ENCODE data around the gene CASK.
A peak's percentile ranks its signal among the peaks of the same experiment; 100 is the strongest.

Gene CASK

DNA sequence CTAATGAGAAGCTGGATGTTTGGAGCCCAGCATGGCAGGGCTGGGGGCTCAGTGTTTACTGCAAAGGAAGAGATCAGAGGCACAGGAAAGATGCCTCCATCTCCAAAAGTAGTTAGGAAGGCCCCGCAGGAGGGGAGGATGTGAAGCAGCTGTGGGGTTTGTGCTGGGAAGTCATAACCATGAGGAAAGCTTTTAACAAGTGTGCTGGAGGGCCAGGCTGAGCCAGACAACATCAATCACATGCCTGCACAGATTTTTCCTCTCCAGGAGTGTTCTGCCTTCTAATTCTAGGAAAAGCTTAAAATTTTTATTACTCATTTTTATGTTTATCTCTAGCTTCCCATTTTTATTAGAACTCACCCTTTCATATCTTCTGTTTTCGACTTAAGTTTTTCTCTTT is 134.0 kb downstream of the CASK start:
- Histone ChIP-seq H3K27ac (ENCODE audit: low read depth, low read length) (no peak overlapping the region), H3K27me3 (ENCODE audit: insufficient read depth, low read length) (no peaks in the 10 kb centered on the region), H3K36me3 (ENCODE audit: insufficient read depth, low read length) (no peaks in the 10 kb centered on the region), H3K79me2 (ENCODE audit: control insufficient read depth, insufficient read depth, low read length, unreplicated experiment) (no peaks in the 10 kb centered on the region), H3K4me1 (ENCODE audit: control insufficient read depth, insufficient read depth, low read length, unreplicated experiment) (peaks cover 9% of the 10 kb centered on the region), H2AFZ (ENCODE audit: low read length, unreplicated experiment) (no peak overlapping the region), H3K4me3 (ENCODE audit: low read depth, low read length) (no peak overlapping the region)

DNA sequence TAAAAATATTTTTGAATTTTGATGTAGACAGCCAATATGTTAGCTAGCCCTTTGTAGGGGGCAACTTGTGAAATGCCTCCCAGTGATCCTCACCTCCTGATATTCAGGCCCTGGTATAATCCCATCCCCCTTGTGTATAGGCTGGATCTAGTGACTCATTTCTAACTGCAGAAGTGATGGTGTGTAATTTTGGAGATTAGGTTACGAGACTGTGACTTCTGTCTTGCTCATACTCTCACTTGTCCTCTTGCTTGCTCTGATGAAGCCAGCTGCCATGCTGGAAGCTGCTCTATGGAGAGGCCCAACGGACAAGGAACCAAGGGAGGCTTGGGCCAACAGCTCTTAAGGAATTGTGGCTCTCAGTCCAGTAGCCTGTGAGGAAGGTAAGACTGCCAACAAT is 137.7 kb downstream of the CASK start:
- H3K4me3 ChIP-seq (ENCODE audit: low read depth, low read length): no peak overlapping the region
- peaks cover 9% of the 10 kb centered on the region for H3K4me1 ChIP-seq (ENCODE audit: control insufficient read depth, insufficient read depth, low read length, unreplicated experiment)
- H3K27ac ChIP-seq (ENCODE audit: low read depth, low read length): peak overlapping the region; percentile 13; the same call in 1 of the 2 replicates
- H3K79me2 ChIP-seq (ENCODE audit: control insufficient read depth, insufficient read depth, low read length, unreplicated experiment): no peaks in the 10 kb centered on the region
- H2AFZ ChIP-seq (ENCODE audit: low read length, unreplicated experiment): no peak overlapping the region
- no peaks in the 10 kb centered on the region for H3K36me3 ChIP-seq (ENCODE audit: insufficient read depth, low read length)
- no peaks in the 10 kb centered on the region for H3K27me3 ChIP-seq (ENCODE audit: insufficient read depth, low read length)

DNA sequence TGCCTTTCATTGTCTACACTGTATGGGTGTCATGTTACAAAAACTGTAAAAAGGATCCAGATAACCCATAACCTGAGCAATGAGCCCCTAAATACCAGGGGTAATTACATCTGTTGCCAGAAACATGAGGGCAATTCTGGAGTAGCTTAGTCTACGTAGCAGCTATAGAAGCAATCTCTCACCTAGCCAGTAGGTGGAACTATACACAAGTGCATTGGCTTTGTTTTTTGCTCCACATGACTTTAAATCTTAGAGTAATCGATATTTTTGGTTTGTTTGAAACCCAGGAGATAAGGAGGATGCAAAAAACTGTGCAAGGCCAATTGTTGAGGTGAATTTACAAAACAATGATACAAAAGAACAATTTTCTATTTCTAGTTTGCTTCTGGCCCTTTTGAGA is 141.9 kb downstream of the CASK start:
- Histone ChIP-seq H3K4me3 (ENCODE audit: low read depth, low read length) (no peak overlapping the region), H3K36me3 (ENCODE audit: insufficient read depth, low read length) (no peaks in the 10 kb centered on the region), H3K4me1 (ENCODE audit: control insufficient read depth, insufficient read depth, low read length, unreplicated experiment) (peaks cover 22% of the 10 kb centered on the region), H3K27ac (ENCODE audit: low read depth, low read length) (no peak overlapping the region), H3K27me3 (ENCODE audit: insufficient read depth, low read length) (no peaks in the 10 kb centered on the region), H3K79me2 (ENCODE audit: control insufficient read depth, insufficient read depth, low read length, unreplicated experiment) (no peaks in the 10 kb centered on the region), H2AFZ (ENCODE audit: low read length, unreplicated experiment) (no peak overlapping the region)

DNA sequence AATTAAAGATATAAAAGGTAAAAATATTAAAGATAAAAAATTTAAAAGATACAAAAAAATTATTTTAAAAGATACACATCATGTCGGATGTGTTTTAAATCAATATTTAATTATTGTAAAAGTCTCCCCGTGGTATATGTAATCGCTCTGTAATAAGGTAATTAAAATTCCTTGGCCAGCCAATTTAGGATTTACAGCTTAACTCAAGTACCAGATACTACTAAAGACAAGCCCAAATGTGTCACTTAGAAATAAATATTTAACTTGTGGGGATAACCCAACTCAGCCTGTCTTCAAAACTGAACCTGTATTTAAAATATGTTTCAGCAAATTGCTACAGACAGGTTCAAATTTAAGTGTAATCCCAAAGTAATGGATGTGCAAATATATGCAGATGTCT is 143.4 kb downstream of the CASK start:
- H3K4me3 ChIP-seq (ENCODE audit: low read depth, low read length): no peak overlapping the region
- H3K27me3 ChIP-seq (ENCODE audit: insufficient read depth, low read length): no peaks in the 10 kb centered on the region
- peaks cover 13% of the 10 kb centered on the region for H3K4me1 ChIP-seq (ENCODE audit: control insufficient read depth, insufficient read depth, low read length, unreplicated experiment)
- H3K27ac ChIP-seq (ENCODE audit: low read depth, low read length): no peak overlapping the region
- H2AFZ ChIP-seq (ENCODE audit: low read length, unreplicated experiment): no peak overlapping the region
- no peaks in the 10 kb centered on the region for H3K79me2 ChIP-seq (ENCODE audit: control insufficient read depth, insufficient read depth, low read length, unreplicated experiment)
- no peaks in the 10 kb centered on the region for H3K36me3 ChIP-seq (ENCODE audit: insufficient read depth, low read length)

DNA sequence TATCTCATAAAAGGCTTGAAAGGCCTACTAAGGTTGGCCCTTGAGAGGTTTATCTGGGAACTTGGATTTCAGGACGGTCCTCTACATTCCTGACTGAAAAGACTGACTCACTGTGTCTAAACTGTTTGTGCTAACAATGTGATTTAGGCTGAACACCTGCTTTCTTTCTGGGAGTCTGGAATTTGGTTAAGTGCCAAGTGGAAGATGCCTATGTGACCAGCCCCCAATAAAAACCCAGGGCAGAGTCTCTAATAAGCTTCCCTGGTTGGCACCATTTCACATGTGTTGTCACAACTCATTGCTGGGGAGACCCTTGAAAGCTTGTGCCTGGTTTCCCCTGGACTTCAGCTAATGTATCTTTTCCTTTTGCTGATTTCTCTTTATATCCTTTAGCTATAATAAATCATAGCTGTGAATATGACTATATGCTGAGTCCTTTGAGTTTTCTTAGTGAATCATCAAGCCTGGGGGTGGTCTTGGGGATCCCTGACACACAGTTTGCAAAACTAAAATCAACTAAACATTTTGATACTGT is 144.3 kb downstream of the CASK start:
- Histone ChIP-seq H3K4me1 (ENCODE audit: control insufficient read depth, insufficient read depth, low read length, unreplicated experiment) (peaks cover 13% of the 10 kb centered on the region), H3K79me2 (ENCODE audit: control insufficient read depth, insufficient read depth, low read length, unreplicated experiment) (no peaks in the 10 kb centered on the region), H3K27me3 (ENCODE audit: insufficient read depth, low read length) (no peaks in the 10 kb centered on the region), H3K4me3 (ENCODE audit: low read depth, low read length) (no peak overlapping the region), H3K36me3 (ENCODE audit: insufficient read depth, low read length) (no peaks in the 10 kb centered on the region), H2AFZ (ENCODE audit: low read length, unreplicated experiment) (no peak overlapping the region), H3K27ac (ENCODE audit: low read depth, low read length) (peak overlapping the region; percentile 65)

DNA sequence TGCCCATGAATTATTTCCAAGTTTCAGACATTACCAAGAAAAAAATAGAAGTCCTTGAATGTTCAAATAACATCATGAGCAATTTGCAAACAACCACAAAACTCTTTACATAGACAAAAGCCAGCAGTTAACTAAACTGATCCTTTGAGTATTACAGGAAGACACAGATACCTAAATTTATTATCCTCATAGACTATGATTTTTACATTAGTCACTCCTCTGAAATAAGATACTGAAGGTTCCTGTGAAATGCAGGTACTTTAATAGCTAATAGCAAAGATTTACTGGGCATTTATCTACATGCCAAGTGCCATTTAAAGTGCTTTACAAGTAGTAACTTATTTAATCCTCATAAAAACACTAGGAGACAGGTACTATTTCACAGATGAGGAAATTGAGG is 161.7 kb downstream of the CASK start:
- Histone ChIP-seq H3K27ac (ENCODE audit: low read depth, low read length) (no peak overlapping the region), H3K4me3 (ENCODE audit: low read depth, low read length) (no peak overlapping the region), H3K36me3 (ENCODE audit: insufficient read depth, low read length) (no peaks in the 10 kb centered on the region), H3K4me1 (ENCODE audit: control insufficient read depth, insufficient read depth, low read length, unreplicated experiment) (no peaks in the 10 kb centered on the region), H3K79me2 (ENCODE audit: control insufficient read depth, insufficient read depth, low read length, unreplicated experiment) (no peaks in the 10 kb centered on the region), H3K27me3 (ENCODE audit: insufficient read depth, low read length) (no peaks in the 10 kb centered on the region), H2AFZ (ENCODE audit: low read length, unreplicated experiment) (no peak overlapping the region)

DNA sequence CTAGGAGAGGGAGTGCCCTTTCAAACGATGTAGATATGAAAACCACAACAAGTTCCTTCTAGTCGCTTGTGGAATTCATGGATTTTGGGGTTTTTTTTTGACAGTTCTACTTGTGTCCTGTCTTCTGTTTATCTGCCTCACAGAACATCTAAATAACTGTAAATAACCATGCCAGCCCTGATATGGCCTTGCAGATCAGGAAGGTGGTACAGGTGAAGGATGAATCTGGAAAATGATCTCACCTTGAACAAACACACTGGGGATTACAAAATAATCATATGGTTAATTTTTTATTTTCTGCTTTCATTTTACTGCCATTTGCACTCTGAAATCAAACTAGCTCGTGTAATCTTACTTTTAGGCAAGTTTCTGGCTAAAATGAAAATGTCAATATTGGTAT is 162.2 kb downstream of the CASK start:
- Histone ChIP-seq H3K27me3 (ENCODE audit: insufficient read depth, low read length) (no peaks in the 10 kb centered on the region), H3K79me2 (ENCODE audit: control insufficient read depth, insufficient read depth, low read length, unreplicated experiment) (no peaks in the 10 kb centered on the region), H3K27ac (ENCODE audit: low read depth, low read length) (no peak overlapping the region)

DNA sequence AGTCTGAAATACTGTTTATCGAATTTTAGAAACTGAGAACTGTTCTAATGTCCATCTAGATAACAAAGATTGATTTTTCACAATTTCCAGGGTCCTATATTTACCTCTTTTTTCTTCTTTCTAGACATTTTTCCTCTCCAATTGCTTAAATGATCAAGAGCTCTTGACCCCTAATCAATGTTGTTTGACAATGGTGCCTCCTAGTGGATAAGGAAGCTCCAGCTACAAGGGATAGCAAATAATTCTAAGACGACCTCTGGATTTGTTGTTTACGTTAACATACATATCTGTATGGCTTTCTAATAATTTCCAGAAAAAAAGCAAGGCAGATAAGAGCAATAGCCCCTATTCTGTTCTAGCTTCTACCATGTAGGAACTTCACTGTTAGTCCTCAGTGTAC is 163.5 kb downstream of the CASK start:
- no peaks in the 10 kb centered on the region for H3K27me3 ChIP-seq (ENCODE audit: insufficient read depth, low read length)
- H3K4me1 ChIP-seq (ENCODE audit: control insufficient read depth, insufficient read depth, low read length, unreplicated experiment): no peaks in the 10 kb centered on the region
- H2AFZ ChIP-seq (ENCODE audit: low read length, unreplicated experiment): no peak overlapping the region
- H3K27ac ChIP-seq (ENCODE audit: low read depth, low read length): no peak overlapping the region
- no peaks in the 10 kb centered on the region for H3K36me3 ChIP-seq (ENCODE audit: insufficient read depth, low read length)
- H3K4me3 ChIP-seq (ENCODE audit: low read depth, low read length): no peak overlapping the region
- no peaks in the 10 kb centered on the region for H3K79me2 ChIP-seq (ENCODE audit: control insufficient read depth, insufficient read depth, low read length, unreplicated experiment)

More for the DNA sequence above, 162.2 kb downstream of the CASK start:
- no peaks in the 10 kb centered on the region for H3K36me3 ChIP-seq (ENCODE audit: insufficient read depth, low read length)
- no peaks in the 10 kb centered on the region for H3K4me1 ChIP-seq (ENCODE audit: control insufficient read depth, insufficient read depth, low read length, unreplicated experiment)
- H2AFZ ChIP-seq (ENCODE audit: low read length, unreplicated experiment): no peak overlapping the region
- H3K4me3 ChIP-seq (ENCODE audit: low read depth, low read length): no peak overlapping the region

DNA sequence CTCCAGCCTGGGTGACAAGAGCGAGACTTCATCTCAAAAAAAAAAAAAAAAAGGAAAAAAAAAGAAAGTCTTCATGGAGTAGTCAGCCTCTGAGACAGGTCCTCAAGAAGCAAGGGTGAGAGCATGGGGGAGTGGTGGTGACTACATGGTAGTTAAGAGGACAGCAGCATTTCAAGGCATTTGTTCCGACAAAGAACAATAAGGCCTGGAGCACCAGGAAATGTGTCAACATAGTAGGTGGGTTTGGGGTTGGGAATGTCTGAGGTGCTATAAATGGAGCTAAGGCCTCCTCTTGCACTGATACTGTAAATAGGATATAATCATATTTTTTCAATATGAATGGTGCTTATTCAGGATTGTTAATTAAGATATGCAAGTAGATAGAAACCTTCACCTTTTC is 165.0 kb downstream of the CASK start:
- no peak overlapping the region for H3K27ac ChIP-seq (ENCODE audit: low read depth, low read length)
- no peaks in the 10 kb centered on the region for H3K27me3 ChIP-seq (ENCODE audit: insufficient read depth, low read length)
- no peaks in the 10 kb centered on the region for H3K36me3 ChIP-seq (ENCODE audit: insufficient read depth, low read length)
- no peak overlapping the region for H2AFZ ChIP-seq (ENCODE audit: low read length, unreplicated experiment)
- no peak overlapping the region for H3K4me3 ChIP-seq (ENCODE audit: low read depth, low read length)
- H3K4me1 ChIP-seq (ENCODE audit: control insufficient read depth, insufficient read depth, low read length, unreplicated experiment): no peaks in the 10 kb centered on the region
- no peaks in the 10 kb centered on the region for H3K79me2 ChIP-seq (ENCODE audit: control insufficient read depth, insufficient read depth, low read length, unreplicated experiment)

DNA sequence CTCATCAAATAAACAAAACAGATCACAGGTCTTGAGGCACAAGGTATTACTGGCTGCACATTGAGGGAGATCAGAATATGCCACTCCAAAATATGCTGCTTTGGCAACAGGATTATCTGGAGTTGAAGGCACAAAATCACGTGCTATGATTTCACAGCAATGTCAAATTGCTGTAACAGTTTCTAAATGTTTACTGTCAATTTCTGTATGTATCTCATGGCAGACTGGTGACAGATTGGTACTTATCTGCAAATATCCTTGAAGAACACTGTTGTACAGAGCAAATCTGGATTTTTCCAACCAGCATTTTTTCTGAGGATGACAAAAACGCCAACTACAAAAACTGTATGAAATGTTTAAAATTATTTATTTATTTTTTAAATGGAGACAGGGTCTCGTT is 172.6 kb downstream of the CASK start:
- Histone ChIP-seq H2AFZ (ENCODE audit: low read length, unreplicated experiment) (no peak overlapping the region), H3K27me3 (ENCODE audit: insufficient read depth, low read length) (no peaks in the 10 kb centered on the region), H3K4me1 (ENCODE audit: control insufficient read depth, insufficient read depth, low read length, unreplicated experiment) (no peaks in the 10 kb centered on the region), H3K79me2 (ENCODE audit: control insufficient read depth, insufficient read depth, low read length, unreplicated experiment) (no peaks in the 10 kb centered on the region), H3K36me3 (ENCODE audit: insufficient read depth, low read length) (no peaks in the 10 kb centered on the region), H3K27ac (ENCODE audit: low read depth, low read length) (no peak overlapping the region), H3K4me3 (ENCODE audit: low read depth, low read length) (no peak overlapping the region)

DNA sequence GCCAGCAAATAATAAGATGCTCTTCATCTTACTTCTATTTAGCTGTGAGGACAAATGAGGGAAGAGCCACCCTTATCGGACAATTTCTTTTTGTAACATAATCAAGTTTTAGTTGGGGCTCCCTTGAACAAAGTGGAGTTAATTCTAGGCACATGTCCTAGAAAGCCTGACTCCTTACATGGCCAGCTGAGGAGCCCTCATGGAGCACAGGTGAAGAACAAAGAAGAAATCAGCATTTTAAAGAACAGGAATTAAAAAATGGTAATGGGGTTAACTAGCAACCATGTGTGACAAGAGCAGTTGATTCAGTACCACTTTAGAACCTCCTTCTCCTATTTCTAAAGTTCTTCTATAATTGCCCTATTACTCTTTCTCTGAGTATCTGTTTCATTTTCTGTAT is 183.5 kb downstream of the CASK start:
- Histone ChIP-seq H3K27me3 (ENCODE audit: insufficient read depth, low read length) (no peaks in the 10 kb centered on the region), H3K79me2 (ENCODE audit: control insufficient read depth, insufficient read depth, low read length, unreplicated experiment) (no peaks in the 10 kb centered on the region), H3K4me1 (ENCODE audit: control insufficient read depth, insufficient read depth, low read length, unreplicated experiment) (no peaks in the 10 kb centered on the region), H3K27ac (ENCODE audit: low read depth, low read length) (no peak overlapping the region), H3K4me3 (ENCODE audit: low read depth, low read length) (no peak overlapping the region), H2AFZ (ENCODE audit: low read length, unreplicated experiment) (no peak overlapping the region), H3K36me3 (ENCODE audit: insufficient read depth, low read length) (no peaks in the 10 kb centered on the region)

All from ACC112 (cell line).